ENCODE measurements around the gene LNX2.

The LNX2 gene

GRCh38 chr13:27496006-27496405 lies 124.3 kb downstream of the LNX2 start:
- no peak overlapping the region for H3K9ac ChIP-seq (ENCODE audit: low read depth, low read length)
- no peak for DNase-seq
- no peaks in the 10 kb centered on the region for H3K27me3 ChIP-seq (ENCODE audit: insufficient read depth, low read length, poor library complexity)
- TF ChIP-seq EZH2 (IDR thresholded peaks at IDR 0.05; ENCODE audit: borderline replicate concordance, low read depth, low read length, severe bottlenecking) (no peak), CTCF (IDR thresholded peaks at IDR 0.05; ENCODE audit: borderline replicate concordance, extremely low read depth, low read length, poor library complexity, severe bottlenecking) (no peak)
- H4K20me1 ChIP-seq (ENCODE audit: insufficient read depth, low read length), result no peaks in the 10 kb centered on the region
- no peak overlapping the region for H2AFZ ChIP-seq (ENCODE audit: low read depth, low read length)
- no peaks in the 10 kb centered on the region for H3K4me1 ChIP-seq (ENCODE audit: insufficient read depth, low read length)
- H3K4me2 ChIP-seq (ENCODE audit: insufficient read depth, low read length), result no peak overlapping the region
- H3K9me3 ChIP-seq (ENCODE audit: insufficient read depth, low read length, severe bottlenecking), result no peaks in the 10 kb centered on the region
- no peak for ATAC-seq (ENCODE audit: insufficient read depth, low read depth)
- H3K4me3 ChIP-seq (ENCODE audit: low read depth in 1 of 2, low read length in 2 of 2), result no peak overlapping the region
- no peaks in the 10 kb centered on the region for H3K36me3 ChIP-seq (ENCODE audit: insufficient read depth, low read length)
- no peak overlapping the region for H3K27ac ChIP-seq (ENCODE audit: low read length)
- no peaks in the 10 kb centered on the region for H3K79me2 ChIP-seq (ENCODE audit: insufficient read depth, low read length)
